Activated CD4-positive, alpha-beta T cell treated with anti-CD3 and anti-CD28 coated beads, Interleukin-2, Interleukin-6, amounts not matched to agents 100 ng/mL and 50 ng/mL, durations not matched to agents 16 hours and 8 hours (primary cell): ENCODE results near the gene CTDSPL.

Experiments
- DNase-seq: peaks from one replicate; pipeline ENCODE4 v3.0.0-alpha.2; 2020

Gene CTDSPL

DNA sequence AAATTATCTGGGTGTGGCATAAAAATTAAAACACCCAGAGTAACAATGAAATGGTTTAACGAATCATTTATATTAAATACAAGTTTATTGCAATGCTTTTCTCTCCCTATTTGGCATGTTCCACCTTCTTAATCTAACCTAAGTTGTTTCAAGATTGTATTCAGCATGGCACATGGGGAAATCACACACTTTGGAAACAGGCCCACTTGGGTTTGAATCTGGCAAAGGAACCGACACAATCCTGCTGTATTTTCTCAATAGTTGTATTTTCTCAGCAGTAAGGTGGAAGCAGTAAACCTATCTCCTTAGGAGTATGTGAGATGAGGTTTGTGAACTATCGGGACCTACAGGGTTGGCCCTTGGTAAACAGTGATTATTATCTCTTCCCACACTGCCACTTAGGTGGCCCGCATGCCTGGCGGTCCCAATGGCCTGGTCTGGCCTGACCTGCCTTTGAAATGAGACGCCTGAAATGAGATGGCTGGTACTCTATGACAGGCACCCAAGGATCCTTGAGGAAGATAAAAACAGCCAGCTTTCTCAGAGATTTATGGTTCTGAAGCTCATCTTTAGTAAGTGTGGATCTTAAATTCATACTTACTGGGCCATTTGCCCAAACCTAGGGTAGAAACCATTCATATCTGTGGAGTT lies 83.6 kb downstream of the CTDSPL start:
- no peak for DNase-seq

DNA sequence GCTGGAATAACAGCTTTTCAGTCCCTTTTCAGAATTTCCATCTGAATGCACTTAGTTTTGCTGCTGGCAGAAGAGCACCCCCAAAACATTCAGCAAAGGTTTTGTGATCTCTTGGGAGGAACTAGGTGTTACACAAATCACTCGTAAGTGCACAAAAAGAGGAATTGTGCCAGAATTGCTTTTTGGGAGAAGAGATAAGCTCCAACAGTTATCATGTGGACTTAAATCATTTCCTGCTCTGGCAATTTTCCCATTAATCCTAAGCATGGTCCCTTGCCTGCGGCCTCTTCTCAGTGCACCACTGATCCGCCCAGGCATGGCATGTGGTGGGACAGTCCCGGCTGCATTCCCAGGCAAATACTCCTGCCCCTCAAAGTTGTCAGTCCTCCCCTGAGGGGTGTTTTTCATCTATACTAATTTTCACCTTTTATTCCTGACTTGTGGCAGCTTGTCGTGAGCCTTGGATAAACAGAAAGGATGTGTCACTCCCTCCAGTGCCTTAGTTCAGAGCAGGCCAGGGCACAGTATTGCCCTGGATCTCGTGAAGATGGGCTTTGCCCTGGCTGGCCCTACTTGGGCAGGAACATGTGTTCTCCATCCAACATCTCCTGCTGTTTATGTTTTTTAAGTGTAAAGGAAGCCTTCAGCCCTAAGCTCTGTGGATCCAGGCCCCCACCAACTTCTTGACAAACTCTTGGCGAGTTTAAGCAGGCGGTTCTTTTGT lies 84.3 kb downstream of the CTDSPL start:
- no peak for DNase-seq

GRCh38 chr3:37946531-37946889 lies 84.8 kb downstream of the CTDSPL start:
- no peak for DNase-seq

DNA sequence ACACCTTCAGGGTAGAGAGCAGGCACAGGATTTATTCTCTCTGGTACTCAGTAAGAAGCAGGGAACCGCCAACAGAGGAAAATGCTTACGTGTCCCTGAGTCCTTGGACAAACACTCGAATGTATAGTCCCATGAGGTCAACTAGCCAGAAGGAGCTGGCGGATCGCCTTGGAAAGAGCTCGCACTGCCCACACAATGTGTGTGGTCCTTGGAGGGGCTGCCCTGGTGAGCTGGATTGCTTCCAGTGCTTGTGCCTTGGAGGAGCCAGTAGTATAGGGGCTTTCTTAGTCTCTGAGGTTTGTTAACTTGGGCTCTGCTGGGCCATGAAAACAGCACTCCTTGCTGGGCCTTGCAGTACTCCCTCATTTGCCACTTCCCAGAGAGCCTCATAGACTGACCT lies 88.2 kb downstream of the CTDSPL start:
- DNase-seq = no peak

GRCh38 chr3:37952564-37952963 lies 90.9 kb downstream of the CTDSPL start:
- DNase-seq = no peak

DNA sequence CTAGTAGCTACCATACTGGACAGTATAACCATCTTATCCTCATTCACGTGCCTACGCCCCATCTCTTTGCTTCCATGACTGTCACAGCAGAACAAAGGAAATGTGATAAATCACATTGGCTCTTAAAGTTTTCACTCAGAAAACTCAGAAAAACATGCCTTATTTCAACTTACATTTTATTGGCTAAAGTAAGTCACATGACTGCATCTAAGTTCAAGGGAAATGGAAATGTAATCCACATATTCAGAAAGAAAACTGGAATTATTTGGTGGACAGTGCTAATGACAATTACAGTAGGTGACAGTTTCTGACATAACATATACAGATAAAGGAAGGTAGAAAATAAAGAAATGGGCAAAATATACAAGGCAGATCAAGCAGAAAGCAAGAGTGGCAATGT lies 91.5 kb downstream of the CTDSPL start:
- DNase-seq = no peak

- no peak for DNase-seq
These were observed 92.2 kb downstream of the CTDSPL start for GRCh38 chr3:37953707-37954394.

- no peak for DNase-seq
These were observed 93.2 kb downstream of the CTDSPL start for GRCh38 chr3:37954881-37955280.

DNA sequence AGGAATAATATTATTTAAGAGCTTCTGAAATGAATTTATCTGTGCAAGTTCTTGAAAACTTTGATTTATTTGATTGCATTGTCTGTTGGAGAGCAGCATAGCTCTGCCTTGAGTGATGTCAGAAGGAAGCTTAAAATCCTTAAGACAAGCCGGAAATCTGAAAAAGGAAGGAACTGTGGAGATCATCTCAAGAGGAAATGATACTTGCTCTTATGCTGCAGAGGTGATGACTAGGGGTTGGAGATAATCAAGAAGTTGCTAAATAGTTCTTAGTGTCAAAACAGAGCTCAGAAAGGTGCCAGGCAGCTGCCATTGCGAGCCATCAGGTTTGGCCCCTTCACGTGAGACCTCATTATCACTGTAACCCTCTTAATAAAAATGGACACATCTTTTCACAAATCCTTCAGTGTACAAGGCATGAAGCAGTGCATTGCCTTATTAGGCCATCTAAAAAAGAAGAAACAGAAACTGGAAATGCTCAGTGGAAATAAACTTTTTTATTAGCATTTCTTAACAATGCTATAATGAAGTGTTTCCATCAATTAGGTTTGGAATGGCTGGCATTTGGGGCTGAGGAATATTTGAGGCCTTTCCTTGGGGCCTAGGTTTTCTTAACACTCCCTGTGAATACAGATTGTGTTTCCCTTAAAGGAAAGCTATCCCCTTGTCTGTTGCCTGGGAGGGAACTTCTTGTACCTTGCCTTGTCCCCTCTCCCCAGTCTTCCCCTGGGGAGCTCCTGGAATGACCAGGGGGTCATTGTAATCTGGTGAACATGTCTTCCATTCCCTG lies 94.4 kb downstream of the CTDSPL start:
- DNase-seq = no peak

- no peak for DNase-seq
These were observed 95.3 kb downstream of the CTDSPL start for GRCh38 chr3:37956723-37957538.

DNA sequence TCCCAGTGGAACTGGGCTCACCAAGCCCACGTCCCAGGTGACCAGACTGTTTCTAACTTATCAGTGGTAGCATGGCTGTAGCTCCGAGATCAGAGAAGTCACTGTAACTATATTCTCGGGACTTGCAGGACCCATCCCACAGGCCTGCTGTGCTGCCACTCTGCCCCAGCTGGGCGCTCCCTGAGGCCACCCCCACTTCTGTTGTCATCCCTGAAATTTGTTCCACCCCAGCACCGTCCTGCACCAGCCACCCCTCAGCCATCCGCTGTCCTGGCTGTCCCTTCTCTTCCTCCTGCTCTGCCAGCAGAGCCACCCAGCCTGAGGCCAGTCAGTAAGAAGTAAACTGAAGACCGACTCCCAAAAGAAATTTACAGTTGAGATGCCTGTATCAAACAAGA lies 95.9 kb downstream of the CTDSPL start:
- no peak for DNase-seq

- DNase-seq = no peak
These were observed 100.1 kb downstream of the CTDSPL start for GRCh38 chr3:37961622-37962431.

GRCh38 chr3:37963016-37963415 lies 101.3 kb downstream of the CTDSPL start:
- no peak for DNase-seq

GRCh38 chr3:37963635-37964034 lies 102.0 kb downstream of the CTDSPL start:
- no peak for DNase-seq

DNA sequence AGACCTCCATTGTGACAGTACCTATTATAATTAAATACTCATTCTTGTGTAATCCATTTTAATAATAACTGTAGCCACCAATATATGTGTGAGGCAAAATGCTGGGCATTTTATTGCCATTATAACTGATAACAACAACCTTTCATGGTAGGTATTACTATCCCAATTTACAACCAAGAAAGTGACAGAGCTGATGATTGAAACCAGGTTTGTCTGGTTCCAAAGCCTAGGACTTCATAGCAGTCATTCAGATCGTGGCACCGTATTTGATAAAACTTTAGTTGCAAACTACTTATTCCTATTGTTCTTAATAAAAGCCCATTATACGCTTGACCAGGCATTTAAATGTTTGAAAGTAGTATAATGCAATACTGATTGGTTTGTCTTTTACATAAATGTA lies 102.5 kb downstream of the CTDSPL start:
- no peak for DNase-seq

GRCh38 chr3:37964716-37965115 lies 103.0 kb downstream of the CTDSPL start:
- DNase-seq = no peak

DNA sequence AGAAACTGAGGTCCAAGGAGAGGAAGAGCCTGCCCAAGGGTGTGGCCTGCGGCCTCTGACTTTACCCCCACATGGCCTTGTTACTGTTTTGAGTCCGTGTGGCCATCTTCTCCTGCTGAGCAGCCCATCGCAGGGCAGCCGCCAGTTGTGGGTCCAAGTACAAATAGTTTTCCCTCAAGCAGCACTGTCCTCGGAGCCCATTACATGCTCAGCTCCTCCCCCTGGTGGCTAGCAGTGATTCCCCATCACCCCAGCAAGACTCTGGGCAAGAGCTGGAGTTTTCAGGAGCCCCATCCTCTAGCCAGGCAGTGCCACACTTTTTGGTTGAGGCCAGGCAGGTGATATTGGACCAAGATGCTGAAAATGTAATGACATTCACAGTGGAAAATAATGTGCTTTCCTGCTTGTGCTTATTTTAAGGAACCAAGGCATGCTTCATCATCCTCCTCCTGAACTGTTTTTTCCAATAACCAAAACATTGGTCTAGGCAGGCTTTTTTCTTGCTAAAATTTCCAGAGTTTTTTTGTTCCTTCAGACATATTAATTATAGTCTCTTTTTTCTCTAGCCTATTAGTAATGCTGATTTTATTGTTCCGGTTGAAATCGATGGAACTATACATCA lies 105.7 kb downstream of the CTDSPL start:
- peak; percentile 66 for DNase-seq

- DNase-seq = no peak
These were observed 106.5 kb downstream of the CTDSPL start for GRCh38 chr3:37968199-37968598.

GRCh38 chr3:37968813-37969595 lies 107.3 kb downstream of the CTDSPL start:
- DNase-seq = no peak

GRCh38 chr3:37969596-37970100 lies 108.0 kb downstream of the CTDSPL start:
- no peak for DNase-seq
